Fibroblast of villous mesenchyme (primary cell): ENCODE results near the gene KRTAP10-7. TPM values are rescaled to one million over a fixed set of nuclear protein-coding genes. Genes with fewer than 3 reads are reported as not detected.

Experiments used
- DNase-seq: peaks from one replicate; pipeline ENCODE4 v3.0.0-alpha.2; 2010; ENCODE audit warnings: low read depth
- H3K4me3 ChIP-seq: 2 replicates; pipeline ENCODE4 v1.5.1; 2011; ENCODE audit warnings: low read depth, mild to moderate bottlenecking, low read length
- CTCF ChIP-seq: IDR thresholded peaks from 2 replicates; pipeline ENCODE4 v1.5.1; 2012; ENCODE audit warnings: low read depth, mild to moderate bottlenecking, low read length; ENCODE audit not compliant: insufficient read depth
- total RNA-seq: library from RNA; depleted of rRNA; stranded (reverse); fragments of >200 nt; gene quantifications from 2 replicates; pipeline ENCODE4 v1.2.3, GENCODE V29; 2012

The KRTAP10-7 gene
- total RNA-seq, 1 donor, result not detected

DNA sequence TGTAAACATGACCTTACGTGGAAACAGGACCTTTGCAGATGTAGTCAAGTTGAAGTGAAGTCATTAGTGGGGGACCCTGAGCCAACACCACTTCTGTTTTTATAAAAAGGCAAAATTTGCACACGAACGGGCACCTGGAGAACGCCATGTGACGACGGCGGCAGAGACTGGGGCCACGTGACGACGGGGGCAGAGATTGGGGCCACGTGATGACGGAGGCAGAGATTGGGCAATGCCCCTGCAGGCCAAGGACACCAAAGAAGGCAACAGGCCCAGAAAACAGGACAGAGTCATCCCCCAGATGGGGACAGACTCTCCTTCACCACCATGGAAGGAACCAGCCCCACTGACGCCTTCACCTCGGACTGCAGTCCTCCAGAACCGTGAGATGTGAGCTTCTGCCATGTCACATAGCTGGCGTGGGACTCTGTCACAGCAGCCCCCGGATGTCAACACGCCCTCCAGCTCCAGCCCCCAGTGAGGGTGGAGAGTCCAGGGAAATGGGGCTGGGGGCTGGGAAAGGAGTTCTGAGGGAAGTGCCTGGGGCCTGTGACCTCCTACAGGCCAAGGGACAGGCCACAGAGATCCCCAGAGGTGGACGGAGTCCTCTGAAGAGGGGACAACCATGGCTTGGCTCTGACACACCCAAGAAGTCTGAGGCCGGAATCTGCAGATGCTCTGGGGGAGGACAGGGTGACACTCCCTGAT is 50.0 kb downstream of the KRTAP10-7 start:
- H3K4me3 ChIP-seq, result no peak overlapping the region
- TF ChIP-seq CTCF, result no peak
- no peak for DNase-seq

GRCh38 chr21:44650973-44651675 is 50.7 kb downstream of the KRTAP10-7 start:
- DNase-seq, result no peak
- no peak for TF ChIP-seq CTCF
- no peak overlapping the region for H3K4me3 ChIP-seq

Other genes starting within 250 kb of the KRTAP10-7 start
- under 0.01 and 0.32 TPM in 2 replicates for gene TRPM2, start 247.0 kb upstream of the KRTAP10-7 start, total RNA-seq
- gene LRRC3, start 145.1 kb upstream of the KRTAP10-7 start, total RNA-seq, result under 0.01 and 0.64 TPM in 2 replicates
- not detected in 2 replicates for gene KRTAP10-1, start 60.4 kb upstream of the KRTAP10-7 start, total RNA-seq
- gene KRTAP10-2, start 49.1 kb upstream of the KRTAP10-7 start, total RNA-seq, result not detected in 2 replicates
- not detected in 2 replicates for gene KRTAP10-3, start 41.8 kb upstream of the KRTAP10-7 start, total RNA-seq
- gene KRTAP10-4, start 26.9 kb upstream of the KRTAP10-7 start, total RNA-seq, result not detected in 2 replicates
- not detected in 2 replicates for gene KRTAP10-5, start 20.0 kb upstream of the KRTAP10-7 start, total RNA-seq
- gene KRTAP10-6, start 8.1 kb upstream of the KRTAP10-7 start, total RNA-seq, result not detected in 2 replicates
- gene KRTAP10-8, start 11.5 kb downstream of the KRTAP10-7 start, total RNA-seq, result not detected in 2 replicates
- not detected in 2 replicates for gene KRTAP10-9, start 26.5 kb downstream of the KRTAP10-7 start, total RNA-seq
- not detected in 2 replicates for gene KRTAP10-10, start 36.8 kb downstream of the KRTAP10-7 start, total RNA-seq
- not detected in 2 replicates for gene KRTAP10-11, start 45.8 kb downstream of the KRTAP10-7 start, total RNA-seq
- not detected in 2 replicates for gene KRTAP12-4, start 54.1 kb downstream of the KRTAP10-7 start, total RNA-seq
- gene KRTAP12-3, start 57.3 kb downstream of the KRTAP10-7 start, total RNA-seq, result not detected in 2 replicates
- gene KRTAP12-2, start 66.3 kb downstream of the KRTAP10-7 start, total RNA-seq, result not detected in 2 replicates
- gene KRTAP12-1, start 81.6 kb downstream of the KRTAP10-7 start, total RNA-seq, result not detected in 2 replicates
- gene KRTAP10-12, start 96.6 kb downstream of the KRTAP10-7 start, total RNA-seq, result not detected in 2 replicates
- gene TSPEAR, start 111.0 kb downstream of the KRTAP10-7 start, total RNA-seq, result under 0.01 TPM in 1 of 2 replicates, not detected in the other
- 86.7 and 88.5 TPM in 2 replicates for gene UBE2G2, start 201.2 kb downstream of the KRTAP10-7 start, total RNA-seq
- 81.5 and 102 TPM in 2 replicates for gene SUMO3, start 217.5 kb downstream of the KRTAP10-7 start, total RNA-seq